Measurements from ENCODE around the gene IRF1.

- no peak for TF ChIP-seq REST (IDR thresholded peaks at IDR 0.05; ENCODE audit: low read depth)
- TF ChIP-seq MAX (IDR thresholded peaks at IDR 0.05): no peak
- TF ChIP-seq EP300 (IDR thresholded peaks at IDR 0.05; ENCODE audit: borderline replicate concordance): no peak
- no peak for TF ChIP-seq RAD21 (IDR thresholded peaks at IDR 0.05; ENCODE audit: low read depth)
- TF ChIP-seq CEBPB (IDR thresholded peaks at IDR 0.05): no peak
- TF ChIP-seq FOXM1 (IDR thresholded peaks at IDR 0.05; ENCODE audit: borderline replicate concordance, low read depth): no peak
- no peak for TF ChIP-seq TCF12 (IDR thresholded peaks at IDR 0.05; ENCODE audit: low read depth)
- TF ChIP-seq TAF1 (IDR thresholded peaks at IDR 0.05; ENCODE audit: low read depth): no peak
These were observed 23.1 kb downstream of the IRF1 start for GRCh38 chr5:132467287-132467984.
